IPS-NIHi7 (cell line): ENCODE measurements around the gene IMPG2.

Experiments
- DNase-seq: peaks from one replicate; pipeline ENCODE4 v3.0.0; 2012; ENCODE audit warnings: mixed read lengths; ENCODE audit errors: extremely low spot score

Gene IMPG2

DNA sequence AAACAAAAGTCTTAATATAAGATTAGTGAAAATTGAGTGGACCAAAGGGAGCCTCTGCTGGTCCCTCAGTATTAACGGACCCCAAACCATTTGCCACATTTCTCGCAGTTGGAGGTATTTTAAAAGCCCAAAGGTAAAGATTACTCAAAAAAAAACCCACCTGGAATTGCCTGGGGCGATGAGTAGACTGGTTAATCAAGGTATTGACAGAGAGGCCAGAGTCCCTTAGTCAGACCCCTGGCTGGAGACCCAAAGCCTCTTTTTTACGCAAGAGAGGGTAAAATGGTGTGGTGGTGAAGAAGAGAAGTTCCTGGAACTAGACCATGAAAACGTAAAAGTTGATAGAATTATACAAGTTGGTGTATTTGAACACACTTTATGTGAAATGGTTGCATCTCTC, 137.2 kb downstream of the IMPG2 start:
- no peak for DNase-seq

DNA sequence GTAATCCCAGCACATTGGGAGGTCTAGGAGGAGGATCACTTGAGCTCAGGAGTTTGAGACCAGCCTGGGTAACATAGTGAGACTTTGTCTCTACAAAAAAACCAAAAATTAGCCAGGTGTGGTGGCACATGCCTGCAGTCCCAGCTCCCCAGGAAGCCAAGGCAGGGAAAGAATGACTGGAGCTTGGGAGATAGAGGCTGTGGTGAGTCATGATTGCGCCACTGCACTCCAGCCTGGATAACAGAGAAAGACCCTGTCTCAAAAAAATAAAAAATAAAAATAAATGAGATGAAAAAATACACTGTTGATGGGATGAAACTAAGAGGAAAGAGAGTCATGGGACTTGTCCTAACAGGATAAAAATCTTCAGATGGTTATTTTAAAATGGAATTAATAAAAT, 137.6 kb downstream of the IMPG2 start:
- no peak for DNase-seq

- no peak for DNase-seq
Observed at GRCh38 chr3:101181801-101182200, 138.6 kb downstream of the IMPG2 start.

GRCh38 chr3:101179637-101180036, 140.7 kb downstream of the IMPG2 start:
- DNase-seq, result no peak

DNA sequence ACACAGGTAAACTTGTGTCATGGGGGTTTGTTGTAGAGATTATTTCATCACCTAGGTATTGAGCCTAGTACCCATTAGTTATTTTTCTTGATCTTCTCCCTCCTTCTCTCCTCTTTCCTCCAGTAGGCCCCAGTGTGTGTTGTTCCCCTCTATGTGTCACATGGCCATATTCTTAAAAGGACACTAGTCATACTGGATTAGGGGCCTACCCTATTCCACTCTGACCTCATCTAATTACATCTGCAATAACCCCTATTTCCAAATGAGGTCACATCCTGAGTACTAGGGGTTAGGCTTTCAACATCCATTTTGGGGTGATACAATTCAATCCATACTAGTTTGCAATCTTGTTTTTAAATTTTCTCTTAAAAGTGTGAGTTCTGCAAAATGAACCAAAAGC, 142.8 kb downstream of the IMPG2 start:
- DNase-seq, result no peak
